ENCODE data around the gene HLA-C. TPM values are rescaled to one million over a fixed set of nuclear protein-coding genes. Genes with fewer than 3 reads are reported as not detected.
A peak's percentile ranks its signal among the peaks of the same experiment; 100 is the strongest.

The HLA-C gene
- total RNA-seq, 4 donors from 2014 or later = 128 to 659 (median 229) TPM

DNA sequence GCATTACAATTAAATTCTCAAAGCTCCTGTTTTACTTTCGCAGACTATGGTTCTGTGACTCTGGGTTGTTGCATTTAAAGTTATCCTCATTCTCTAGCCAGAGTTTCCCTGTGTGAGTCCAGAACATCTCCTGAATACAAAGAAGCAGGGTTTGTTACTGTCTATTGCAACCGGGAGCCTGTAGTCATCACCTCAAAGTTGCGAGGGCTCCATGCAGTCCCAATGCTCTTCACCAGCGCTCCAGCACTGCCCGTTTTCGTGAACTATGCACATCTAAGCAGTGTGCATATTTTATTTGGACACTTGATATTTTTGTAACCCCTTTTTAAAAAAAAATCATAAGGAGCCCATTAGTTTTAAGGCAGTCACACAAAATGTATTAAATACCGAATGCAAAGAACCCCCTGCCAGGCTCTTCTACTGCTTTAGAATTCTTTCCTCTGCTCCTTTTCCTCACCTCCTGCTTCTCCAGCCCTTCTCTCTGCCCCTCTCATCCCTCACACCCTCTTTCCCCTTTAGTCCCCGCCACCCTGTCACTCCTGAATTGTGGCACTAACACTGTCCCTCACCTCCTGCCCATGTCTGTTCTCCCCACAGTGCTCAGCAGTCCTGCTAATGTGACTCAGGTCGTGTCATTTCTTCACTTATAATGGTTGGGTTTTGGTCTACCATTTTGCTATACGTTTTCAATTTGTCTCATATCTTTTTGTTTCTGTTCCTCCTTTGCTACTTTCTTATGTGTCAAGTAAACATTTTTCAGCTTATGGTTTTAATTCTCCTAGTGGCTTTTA lies 1.1 kb upstream of the HLA-C start:
- no peak for DNase-seq
- peaks cover 0 to 14% (median 10%) of the 10 kb centered on the region in 3 donors for H3K4me1 ChIP-seq
- intact Hi-C loops (cut with DNase I) = no loop called here
- TF ChIP-seq, protein P1, sequence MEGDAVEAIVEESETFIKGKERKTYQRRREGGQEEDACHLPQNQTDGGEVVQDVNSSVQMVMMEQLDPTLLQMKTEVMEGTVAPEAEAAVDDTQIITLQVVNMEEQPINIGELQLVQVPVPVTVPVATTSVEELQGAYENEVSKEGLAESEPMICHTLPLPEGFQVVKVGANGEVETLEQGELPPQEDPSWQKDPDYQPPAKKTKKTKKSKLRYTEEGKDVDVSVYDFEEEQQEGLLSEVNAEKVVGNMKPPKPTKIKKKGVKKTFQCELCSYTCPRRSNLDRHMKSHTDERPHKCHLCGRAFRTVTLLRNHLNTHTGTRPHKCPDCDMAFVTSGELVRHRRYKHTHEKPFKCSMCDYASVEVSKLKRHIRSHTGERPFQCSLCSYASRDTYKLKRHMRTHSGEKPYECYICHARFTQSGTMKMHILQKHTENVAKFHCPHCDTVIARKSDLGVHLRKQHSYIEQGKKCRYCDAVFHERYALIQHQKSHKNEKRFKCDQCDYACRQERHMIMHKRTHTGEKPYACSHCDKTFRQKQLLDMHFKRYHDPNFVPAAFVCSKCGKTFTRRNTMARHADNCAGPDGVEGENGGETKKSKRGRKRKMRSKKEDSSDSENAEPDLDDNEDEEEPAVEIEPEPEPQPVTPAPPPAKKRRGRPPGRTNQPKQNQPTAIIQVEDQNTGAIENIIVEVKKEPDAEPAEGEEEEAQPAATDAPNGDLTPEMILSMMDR (IDR thresholded peaks at IDR 0.05) = no peak
- TF ChIP-seq POLR2A (IDR thresholded peaks at IDR 0.05) = no peak
- no peaks in the 10 kb centered on the region for H3K9me3 ChIP-seq
- 53 to 64% methylated on average over 10 of the region's 10 CpGs for WGBS, 2 donors
- peak overlapping the region; percentile 82 to 100 (median 96) for H3K27ac ChIP-seq
- no peaks in the 10 kb centered on the region for H3K27me3 ChIP-seq
- peaks cover 0 to 11% (median 10%) of the 10 kb centered on the region in 3 donors for H3K36me3 ChIP-seq
- H3K4me3 ChIP-seq = peak overlapping the region; percentile 50 to 88 (median 76)

DNA sequence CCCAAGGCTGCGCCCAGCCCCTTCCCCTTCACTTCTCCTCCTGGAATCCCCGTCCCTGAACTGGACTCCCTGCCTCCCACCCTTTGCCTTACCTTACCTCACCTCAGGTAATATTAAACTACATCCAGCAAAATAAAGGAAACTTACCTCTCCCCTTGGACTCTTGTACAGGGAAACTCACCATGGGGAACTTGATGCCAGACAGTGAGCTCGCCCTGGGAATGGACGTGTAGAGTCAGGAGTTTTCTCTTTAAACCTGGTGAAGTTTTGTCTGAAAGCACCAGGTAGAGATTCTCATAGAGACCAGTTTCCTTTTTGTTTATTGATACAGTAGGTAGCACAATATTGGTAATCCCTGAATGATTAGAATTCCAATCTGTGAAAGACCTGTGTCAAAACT lies 544 bp upstream of the HLA-C start:
- H3K27ac ChIP-seq = peak overlapping the region; percentile 82 to 100 (median 96)
- peak overlapping the region; percentile 50 to 88 (median 76) for H3K4me3 ChIP-seq
- H3K27me3 ChIP-seq = no peaks in the 10 kb centered on the region
- peaks cover 0 to 13% (median 10%) of the 10 kb centered on the region in 3 donors for H3K36me3 ChIP-seq
- TF ChIP-seq, protein P1 (IDR thresholded peaks at IDR 0.05) = no peak
- TF ChIP-seq POLR2A (IDR thresholded peaks at IDR 0.05) = no peak
- intact Hi-C loops (cut with DNase I) = no loop called here
- H3K9me3 ChIP-seq = no peaks in the 10 kb centered on the region
- H3K4me1 ChIP-seq = peaks cover 0 to 14% (median 10%) of the 10 kb centered on the region in 3 donors
- 0 to 3% methylated on average over 4 of the region's 4 CpGs for WGBS, 2 donors
- no peak for DNase-seq

DNA sequence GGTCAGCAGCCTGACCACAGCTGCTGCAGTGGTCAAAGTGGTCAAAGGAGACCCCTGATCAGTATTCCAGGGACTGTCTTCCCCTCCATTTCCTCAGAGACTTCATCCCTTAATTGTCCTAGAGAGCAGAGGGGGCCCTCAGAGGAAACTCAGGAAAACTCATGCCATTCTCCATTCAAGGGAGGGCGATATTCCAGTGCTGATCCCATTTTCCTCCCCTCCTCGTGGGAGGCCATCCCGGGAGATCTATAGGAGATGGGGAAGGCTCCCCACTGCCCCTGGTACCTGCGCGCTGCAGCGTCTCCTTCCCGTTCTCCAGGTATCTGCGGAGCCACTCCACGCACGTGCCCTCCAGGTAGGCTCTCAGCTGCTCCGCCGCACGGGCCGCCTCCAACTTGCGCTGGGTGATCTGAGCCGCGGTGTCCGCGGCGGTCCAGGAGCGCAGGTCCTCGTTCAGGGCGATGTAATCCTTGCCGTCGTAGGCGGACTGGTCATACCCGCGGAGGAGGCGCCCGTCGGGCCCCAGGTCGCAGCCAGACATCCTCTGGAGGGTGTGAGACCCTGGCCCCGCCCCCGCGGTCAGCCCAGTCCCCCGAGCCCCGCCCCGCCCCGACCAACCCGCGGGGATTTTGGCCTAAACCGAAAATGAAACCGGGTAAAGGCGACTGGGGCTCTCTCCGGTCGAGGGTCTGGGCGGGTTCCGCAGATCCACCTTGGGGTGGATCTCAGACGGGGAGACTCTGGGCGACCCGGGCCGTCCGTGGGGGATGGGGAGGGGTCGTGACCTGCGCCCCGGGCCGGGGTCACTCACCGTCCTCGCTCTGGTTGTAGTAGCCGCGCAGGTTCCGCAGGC lies 878 bp downstream of the HLA-C start:
- H3K4me1 ChIP-seq = peaks cover 0 to 14% (median 10%) of the 10 kb centered on the region in 3 donors
- H3K4me3 ChIP-seq = peak overlapping the region; percentile 50 to 88 (median 76)
- H3K27me3 ChIP-seq = no peaks in the 10 kb centered on the region
- TF ChIP-seq POLR2A (IDR thresholded peaks at IDR 0.05) = no peak
- TF ChIP-seq, protein P1 (IDR thresholded peaks at IDR 0.05) = no peak
- H3K9me3 ChIP-seq = no peaks in the 10 kb centered on the region
- intact Hi-C loops (cut with DNase I) = no loop called here
- peak overlapping the region; percentile 82 to 100 (median 96) for H3K27ac ChIP-seq
- 11 to 44% methylated on average over 3 to 7 of the region's 62 CpGs for WGBS, 2 donors
- DNase-seq = peak; percentile 29
- H3K36me3 ChIP-seq = peaks cover 0 to 13% (median 10%) of the 10 kb centered on the region in 3 donors

DNA sequence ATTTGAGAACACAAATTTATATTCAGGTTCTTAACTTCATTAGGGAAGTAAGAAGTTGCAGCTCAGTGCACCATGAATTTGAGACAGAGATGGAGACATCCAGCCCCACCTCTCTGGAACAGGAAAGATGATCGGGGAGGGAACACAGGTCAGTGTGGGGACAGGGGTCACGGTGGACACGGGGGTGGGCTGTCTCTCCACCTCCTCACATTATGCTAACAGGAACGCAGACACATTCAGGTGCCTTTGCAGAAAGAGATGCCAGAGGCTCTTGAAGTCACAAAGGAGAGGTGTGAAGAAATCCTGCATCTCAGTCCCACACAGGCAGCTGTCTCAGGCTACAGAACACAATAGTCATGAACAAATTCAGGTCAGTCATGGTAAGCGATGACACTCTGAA lies 3.1 kb downstream of the HLA-C start:
- DNase-seq = no peak
- Histone ChIP-seq H3K27me3 (no peaks in the 10 kb centered on the region), H3K4me1 (peaks cover 0 to 14% (median 10%) of the 10 kb centered on the region in 3 donors), H3K27ac (no peak overlapping the region), H3K9me3 (no peaks in the 10 kb centered on the region), H3K36me3 (peaks cover 0 to 13% (median 10%) of the 10 kb centered on the region in 3 donors), H3K4me3 (no peak overlapping the region)
- 38 to 58% methylated on average over 1 to 5 of the region's 5 CpGs for WGBS, 2 donors
- intact Hi-C loops (cut with DNase I) = loop anchor here (5.0 kb wide), 1 partner anchor 83 kb away; no protein-coding TSS in a partner anchor
- TF ChIP-seq, protein P1 (IDR thresholded peaks at IDR 0.05) = no peak
- no peak for TF ChIP-seq POLR2A (IDR thresholded peaks at IDR 0.05)

All from esophagus squamous epithelium (tissue), 5 donors.